GM19468 (cell line): Measurements from ENCODE around the gene FARSB.
"Not testable (repeated sequence)": the region's sequence is repeated elsewhere in the genome, so short reads cannot be mapped to it uniquely, and the experiment has no call there.

Source experiments
- ATAC-seq: cut with Tn5 transposase; IDR thresholded peaks from one replicate; pipeline ENCODE4 v1.9.1; 2021; ENCODE audit warnings: mild to moderate bottlenecking, moderate library complexity, moderate number of reproducible peaks; ENCODE audit not compliant: unreplicated experiment; ENCODE audit errors: extremely low read depth

The FARSB gene

DNA sequence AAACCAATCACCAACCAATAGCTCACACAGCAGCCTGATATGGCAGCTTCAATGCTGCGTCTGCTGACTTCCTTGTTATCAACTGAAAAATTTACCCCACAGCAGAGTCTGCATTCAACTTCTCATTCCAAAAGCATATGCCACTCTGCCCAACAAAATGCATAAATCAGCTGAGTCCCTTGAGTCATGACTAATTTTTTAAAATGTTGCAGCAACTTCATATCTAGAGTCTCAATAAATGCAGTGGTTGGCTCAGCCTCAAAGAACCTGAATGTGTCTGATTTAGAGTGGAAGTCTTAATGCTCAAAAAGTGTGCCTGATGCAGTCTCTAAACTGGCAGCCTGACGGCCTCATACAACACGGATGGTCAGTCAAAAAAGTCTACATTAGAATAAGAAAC, 46.5 kb downstream of the FARSB start:
- no peak for ATAC-seq

DNA sequence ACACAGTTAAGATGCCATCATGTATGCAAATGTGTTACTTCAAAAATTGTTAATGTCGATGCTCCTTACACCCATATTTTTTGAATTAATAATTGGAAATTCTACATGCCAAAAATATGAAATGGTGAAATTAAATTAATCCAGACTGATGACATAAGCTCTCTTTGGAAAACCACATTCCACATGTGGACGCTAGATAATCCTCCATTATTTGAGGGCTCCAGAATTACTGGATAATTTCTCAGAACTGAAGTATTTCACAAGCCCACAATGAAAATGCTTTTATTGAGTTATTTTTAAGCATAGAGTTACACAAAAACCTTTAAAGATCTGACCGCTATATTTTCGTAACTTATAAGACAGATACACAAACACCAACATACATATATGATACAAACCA, 47.8 kb downstream of the FARSB start:
- no peak for ATAC-seq

DNA sequence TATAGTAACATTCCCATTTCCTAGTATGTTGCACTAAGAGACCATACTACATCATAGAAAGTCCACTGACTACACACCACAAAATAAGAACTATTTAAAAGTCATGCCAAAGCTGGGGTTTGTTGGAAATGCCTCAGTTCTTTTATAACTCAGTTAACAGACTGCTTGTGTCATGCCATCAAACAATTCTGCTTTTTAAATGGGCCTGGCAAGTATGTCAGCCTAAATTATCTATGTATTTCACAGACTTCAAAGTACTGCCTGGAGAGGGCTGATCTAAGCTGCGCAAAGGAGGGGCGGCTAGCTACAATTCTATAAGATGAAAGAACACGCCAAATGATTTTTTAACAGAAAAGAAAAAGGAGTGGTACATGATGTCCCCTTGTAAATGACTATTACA, 49.6 kb downstream of the FARSB start:
- ATAC-seq: no peak

DNA sequence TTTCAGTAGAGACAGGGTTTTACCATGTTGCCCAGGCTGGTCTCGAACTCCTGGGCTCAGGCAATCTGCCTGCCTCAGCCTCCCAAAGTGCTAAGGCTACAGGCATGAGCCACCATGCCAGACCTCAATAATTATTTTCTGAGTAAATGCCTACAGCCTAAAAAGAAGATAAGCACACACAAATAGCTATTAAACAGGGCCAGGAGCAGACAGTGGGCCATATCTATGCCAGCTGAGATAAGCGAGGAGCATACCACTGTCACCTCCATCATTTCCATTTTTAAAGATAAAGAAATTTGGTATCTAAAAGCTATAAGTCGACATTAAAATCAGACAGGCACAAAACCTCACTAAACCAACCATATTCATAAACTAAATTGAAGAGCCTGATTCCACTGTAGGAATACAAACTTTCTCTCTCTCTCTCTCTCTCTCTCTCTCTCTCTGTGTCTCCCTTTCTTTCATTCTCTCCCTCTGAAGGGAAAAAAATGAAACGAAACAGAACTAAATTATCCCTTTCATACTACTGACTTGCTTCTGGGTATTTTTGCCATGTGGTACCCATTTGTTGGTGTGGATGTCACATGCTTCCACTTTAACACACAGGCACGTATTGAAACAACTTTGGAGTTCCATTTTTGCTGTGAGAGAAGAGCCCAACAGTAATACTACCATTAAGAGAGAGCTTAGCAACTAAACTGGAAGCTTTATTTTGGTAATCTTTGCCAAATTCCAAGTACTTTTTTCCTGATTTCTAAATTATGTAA, 51.0 kb downstream of the FARSB start:
- no peak for ATAC-seq

DNA sequence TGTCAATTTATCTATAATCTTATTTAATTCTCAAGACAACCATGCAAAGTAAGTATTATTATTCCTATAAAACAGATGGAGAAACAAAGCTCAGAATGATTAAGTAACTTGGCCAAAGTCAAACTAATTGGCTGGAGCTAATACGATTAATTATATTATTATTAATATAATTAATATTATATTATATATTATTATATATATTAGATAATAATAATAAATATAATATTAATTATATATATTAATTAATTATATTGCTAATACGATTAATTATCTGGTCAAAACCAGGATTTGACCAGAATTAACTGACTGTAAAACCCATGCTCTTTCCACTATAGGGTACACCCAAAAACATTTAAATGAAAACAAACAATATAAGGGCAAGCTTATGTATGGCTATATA, 52.4 kb downstream of the FARSB start:
- no peak for ATAC-seq

DNA sequence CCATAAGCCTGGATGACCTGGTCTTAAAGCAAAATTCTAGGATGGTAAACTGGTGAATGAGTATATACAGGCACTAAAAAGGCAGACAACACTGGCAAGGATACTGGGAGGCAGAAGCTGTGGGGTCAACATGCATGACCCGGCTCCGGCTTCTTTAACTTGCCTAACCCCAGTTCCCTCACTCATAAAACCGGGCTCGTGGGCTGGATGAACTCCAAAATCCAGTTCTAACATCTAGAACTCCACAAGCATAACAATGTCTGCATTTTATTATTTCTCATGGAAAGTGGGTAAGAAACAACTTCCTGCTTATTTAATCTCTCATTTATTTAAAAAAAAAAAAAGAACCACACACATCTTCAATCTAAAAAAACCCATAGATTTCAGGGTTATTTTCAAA, 57.3 kb downstream of the FARSB start:
- no peak for ATAC-seq

DNA sequence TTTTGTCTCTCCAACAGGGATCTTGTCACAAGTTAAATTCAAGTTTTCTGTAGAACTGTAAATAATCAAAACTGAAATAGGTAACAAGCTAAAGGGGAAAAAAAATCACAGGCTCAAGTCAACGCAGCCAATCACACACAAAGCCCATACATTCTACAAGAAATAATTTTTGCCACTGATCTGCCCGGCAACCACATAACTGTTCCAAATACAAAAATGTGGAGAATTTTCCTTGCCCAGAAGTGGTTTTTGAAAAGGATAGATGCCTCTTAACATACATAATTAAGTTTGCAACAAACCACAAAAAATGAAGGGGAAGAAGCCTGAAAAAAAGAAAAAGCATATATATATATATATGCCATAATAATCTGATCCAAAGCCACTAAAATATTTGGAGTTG, 60.3 kb downstream of the FARSB start:
- ATAC-seq: no peak

DNA sequence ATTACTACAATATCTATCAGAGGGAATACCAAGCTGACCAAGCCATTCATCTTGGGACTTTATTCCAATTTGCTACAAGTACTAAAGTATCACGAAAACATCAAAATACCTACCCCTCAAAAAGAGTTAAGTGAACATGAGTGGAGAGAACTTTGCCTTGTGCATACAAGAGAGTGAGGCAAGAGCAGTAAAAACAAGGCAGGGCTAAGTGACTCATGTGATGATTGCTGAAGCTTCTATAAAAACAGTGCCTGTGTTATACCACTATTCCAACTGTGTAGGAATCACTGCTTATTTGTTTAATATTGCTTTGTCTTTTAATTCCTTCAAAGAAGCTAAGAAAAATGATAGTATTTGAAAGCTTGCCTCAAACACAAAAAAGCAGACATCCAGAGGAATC, 61.2 kb downstream of the FARSB start:
- no peak for ATAC-seq

DNA sequence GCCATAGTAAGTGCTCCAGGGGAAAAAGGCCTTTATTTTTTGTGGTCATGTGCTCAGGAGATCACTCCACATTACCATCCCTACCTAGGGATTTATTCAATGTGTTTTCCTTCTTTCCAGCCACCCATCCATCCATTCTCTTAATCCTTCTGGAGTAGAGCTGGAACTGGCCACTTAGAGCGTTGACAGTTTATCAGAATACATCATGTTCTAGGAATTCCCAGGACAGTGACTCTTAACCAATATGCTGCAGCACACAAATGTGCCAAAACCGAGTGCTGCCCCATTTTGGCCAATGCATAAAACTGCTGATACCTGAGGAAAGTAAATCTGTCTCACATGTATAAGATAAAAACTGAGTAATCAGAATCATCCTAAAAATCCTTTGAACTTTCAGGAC, 63.7 kb downstream of the FARSB start:
- no peak for ATAC-seq

DNA sequence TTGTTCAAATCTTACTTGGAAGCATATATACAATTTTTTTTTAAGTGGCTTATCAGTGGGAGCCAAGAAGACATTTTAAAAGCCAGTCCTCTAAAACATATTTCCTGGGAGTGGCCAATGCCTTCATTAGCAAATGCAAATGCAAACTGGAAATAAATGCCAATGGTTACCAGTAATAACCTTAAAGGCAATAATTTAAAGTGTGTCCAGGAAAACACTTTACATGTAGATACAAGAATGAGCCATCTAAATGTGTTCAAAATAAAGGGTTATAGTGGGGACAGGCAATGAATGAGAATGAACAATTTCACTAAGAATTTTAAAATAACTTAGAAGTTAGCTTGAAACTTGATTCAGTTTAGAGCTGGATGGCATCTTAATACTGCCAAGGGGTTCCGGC, 64.2 kb downstream of the FARSB start:
- ATAC-seq: no peak

DNA sequence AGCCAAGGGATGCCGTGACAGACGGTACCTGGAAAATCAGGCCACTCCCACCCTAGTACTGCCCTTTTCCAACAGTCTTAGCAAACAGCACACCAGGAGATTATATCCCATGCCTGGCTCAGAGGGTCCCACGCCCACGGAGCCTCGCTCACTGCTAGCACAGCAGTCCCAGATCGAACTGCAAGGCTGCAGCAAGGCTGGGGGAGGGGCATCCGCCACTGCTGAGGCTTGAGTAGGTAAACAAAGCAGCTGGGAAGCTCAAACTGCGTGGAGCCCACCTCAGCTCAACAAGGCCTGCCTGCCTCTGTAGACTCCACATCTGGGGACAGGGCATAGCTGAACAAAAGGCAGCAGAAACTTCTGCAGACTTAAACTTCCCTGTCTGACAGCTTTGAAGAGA, 71.3 kb downstream of the FARSB start:
- ATAC-seq: not testable (repeated sequence)

DNA sequence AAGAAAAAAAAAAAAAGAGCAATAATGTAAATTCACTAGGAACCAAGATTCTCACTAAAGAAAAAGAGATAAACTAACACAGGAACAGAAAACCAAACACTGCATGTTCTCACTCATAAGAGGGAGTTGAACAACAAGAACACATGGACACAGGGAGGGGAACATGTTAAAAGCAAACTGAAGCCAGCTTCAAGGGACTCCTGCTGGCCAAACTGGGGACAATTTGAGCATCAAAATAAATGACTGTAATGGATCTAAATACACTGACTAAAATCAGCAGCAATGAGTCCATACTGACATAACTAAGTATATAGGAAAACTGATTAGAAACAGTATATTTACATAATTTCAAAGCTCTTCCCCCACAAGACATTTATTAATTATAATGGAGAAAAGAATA, 73.0 kb downstream of the FARSB start:
- ATAC-seq: no peak

DNA sequence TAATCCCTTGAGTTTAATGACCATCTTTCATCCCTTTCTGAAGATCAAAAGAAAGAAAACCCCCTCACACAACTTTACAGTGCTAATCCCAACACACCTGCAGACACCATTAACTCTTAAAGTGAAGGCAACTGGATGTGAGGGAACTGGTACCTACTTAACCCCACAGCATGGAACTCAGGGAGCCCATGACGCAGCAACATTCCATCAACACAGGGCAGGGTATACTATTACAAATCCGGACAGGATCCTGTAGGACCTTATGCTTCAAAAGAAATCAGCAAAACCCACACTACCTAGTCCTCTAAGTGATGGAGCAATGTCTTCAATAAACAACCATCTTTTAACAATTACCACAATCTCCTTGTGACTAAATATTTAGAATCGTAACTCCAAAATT, 78.6 kb downstream of the FARSB start:
- ATAC-seq: no peak

DNA sequence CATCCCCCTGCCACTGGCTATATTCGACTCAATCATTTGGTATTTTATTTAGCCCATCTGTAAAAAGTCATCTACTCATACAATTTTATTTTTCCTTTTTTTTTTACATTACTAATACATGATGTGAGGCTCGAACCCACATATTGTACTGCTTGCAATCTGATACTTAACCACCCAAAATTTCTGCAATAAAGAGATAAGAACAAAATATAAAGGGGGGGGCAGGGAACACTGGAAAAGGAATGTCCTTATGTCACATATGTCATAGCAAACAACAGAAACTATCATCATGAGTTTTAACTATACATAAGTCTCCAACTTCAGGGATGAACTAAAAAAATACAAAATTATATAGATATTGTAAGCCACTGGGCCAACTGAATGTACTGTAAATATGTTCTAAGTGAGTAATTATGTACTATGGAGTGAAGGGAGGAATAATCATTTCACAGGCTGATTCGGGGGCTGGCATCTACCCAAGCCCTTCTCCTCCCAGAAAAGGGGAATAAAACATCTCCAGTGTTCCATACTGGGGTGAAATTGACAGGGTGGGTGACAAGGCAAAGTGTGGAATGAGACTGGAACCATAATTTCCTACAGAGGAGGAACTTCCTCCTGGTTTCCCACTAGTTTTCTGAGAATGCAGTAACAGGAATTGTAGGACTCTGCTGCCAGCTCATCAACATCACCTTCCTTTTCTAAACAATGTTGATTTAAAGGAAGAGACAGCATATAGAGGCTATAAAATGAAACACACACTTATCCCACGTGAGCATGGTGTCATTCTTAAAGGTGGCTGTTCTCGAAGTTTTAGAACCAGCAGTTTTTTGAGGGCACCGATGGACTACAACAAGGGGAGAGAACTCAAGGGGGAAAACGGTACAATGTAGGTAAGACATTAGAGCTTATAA, 79.5 kb downstream of the FARSB start:
- no peak for ATAC-seq

DNA sequence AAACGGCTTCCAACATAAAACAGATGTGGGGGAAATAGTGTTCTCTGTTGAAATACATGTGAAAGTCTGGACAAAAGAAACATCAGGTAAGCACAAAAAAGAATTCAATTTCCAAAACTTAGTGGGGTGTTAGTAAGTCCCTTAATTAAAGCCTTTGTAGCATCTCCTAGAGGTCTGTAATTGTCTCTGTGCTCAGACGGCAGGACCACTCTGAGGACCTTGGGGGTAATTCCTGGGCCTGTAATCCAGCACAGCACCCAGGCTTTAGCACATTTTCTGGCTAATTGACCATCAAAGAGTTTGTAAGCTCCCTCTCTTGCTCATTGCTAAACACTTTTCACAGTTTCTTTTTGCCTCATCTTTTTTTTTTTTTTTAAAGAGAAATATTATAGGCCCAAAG, 80.3 kb downstream of the FARSB start:
- no peak for ATAC-seq

DNA sequence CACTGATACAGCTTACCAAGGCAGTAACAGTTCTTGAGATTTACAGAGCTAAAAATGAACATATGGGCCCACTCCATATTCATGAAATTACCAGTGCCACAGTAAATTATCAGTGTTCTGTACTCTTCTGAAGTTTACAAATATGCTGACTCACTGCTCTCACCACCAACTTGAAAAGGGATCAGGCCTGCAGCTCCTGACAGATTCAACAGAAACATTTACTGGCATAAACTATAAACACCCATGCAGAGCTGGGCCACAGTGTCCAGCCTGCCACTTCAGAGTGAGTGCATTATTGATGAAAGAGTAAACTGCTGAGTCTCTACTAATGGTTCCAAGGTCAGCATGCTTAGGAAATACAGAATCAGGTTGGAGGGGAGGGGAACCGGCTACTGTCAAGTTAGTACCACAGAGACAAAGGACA, 83.1 kb downstream of the FARSB start:
- ATAC-seq: no peak

DNA sequence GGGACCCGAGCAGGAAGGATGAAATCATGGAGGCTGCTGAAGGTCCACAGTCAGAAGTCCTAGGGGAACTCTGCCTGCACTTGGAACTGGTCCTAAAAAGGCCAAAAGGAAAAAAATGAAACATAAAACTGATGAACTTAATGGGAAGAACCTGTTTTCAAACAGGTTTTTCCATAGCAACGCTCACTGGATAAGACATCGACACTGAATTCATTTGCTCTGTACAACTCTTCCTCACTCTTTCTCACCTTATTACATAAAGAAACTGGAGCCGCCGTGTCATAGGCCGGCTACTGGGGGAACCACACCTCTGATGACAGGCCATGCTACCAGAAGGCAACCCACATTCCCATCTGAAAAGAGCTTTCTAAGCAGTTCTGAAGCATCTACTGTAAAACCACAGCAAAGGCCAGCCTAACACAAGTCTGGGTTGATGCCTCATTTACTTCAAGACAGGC, 83.6 kb downstream of the FARSB start:
- ATAC-seq: no peak

DNA sequence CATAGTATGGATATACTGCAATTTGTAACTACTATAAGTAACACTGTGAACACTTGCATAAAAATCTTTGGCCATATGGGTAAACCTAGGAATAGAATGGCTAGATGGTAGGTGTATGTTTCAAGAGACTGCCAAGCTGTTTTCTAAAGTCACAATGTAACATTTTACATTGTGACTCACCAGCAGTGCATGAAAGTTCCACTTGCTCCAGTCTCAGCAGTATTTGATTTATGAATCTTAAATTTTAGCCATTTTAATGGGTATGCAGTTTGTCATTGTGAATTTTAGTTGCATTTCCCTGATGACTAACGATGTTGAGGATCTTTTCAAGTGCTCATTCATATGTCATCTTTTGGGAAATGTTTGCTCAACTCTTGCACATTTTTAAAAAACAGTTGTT, 86.1 kb downstream of the FARSB start:
- no peak for ATAC-seq

DNA sequence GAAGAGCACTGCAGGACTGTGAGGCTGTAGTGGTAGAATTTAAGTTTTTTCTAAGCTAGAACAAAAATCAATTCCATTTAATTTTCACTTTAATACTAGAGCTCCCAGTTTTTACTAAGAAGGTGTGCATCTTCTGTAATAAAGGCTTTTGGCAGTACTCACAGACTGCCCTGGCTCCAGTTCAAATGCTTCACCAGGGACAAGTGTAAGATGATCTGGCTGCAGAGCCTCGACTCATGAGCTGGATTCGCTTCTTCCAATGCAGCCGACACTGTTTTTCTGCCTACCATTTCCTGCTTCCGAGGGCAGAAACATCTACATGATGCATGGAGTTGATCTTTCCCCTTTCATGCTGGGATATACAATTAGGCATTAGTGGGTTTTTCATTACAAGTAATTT, 87.0 kb downstream of the FARSB start:
- no peak for ATAC-seq

DNA sequence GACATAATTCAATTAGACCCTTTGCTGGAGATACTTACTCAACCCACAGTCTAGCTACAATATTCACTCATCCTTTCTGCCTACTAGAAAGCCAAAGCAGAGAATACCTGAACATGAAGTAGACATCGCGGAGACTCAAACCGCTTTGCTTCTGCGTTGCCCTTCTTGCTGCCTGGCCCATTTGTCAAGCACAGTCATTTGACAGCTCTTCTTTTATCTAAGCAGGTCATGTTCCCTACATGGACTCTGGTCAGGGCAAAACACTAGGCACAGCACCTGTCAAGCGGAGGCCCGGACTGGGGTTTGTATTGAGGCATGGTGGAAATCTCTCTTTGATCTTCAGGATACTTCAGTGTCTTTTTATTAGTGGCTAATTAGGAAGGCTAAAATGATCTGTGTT, 89.7 kb downstream of the FARSB start:
- no peak for ATAC-seq

DNA sequence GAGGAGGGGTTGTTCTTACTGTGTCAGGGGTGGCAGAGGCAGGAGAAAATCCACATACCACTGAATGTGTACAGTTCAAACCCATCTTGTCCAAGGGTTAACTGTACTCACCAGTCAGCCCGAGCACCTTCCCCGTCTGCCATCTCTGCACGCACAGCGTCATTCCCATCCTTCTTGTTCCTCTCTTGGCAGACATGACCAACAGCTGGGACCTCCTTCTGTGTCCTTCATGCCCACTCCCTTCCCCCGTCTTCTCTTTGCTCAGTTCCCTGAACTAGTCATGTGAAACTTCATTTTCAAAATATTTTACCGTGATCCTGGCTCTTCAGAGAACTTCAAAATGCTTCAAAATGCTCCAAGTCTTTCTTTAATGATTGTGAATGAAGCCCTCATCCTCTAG, 92.0 kb downstream of the FARSB start:
- no peak for ATAC-seq
